ENCODE results near the gene ARRB1.

ARRB1 gene

GRCh38 chr11:75219869-75220268 lies 131.6 kb downstream of the ARRB1 start:
- TF ChIP-seq PATZ1 (tag by site-specific recombination; IDR thresholded peaks at IDR 0.05) (no peak), PRDM10 (tag by site-specific recombination; IDR thresholded peaks at IDR 0.05) (0 out of 2 replicates have a peak, but pooled peaks have one; percentile 9), ZNF350 (tag by site-specific recombination; IDR thresholded peaks at IDR 0.05) (no peak), ZBTB20 (tag by site-specific recombination; IDR thresholded peaks at IDR 0.05) (no peak), ZNF398 (tag by site-specific recombination; IDR thresholded peaks at IDR 0.05) (0 out of 2 replicates have a peak, but pooled peaks have one; percentile 16), ZNF23 (tag by site-specific recombination; IDR thresholded peaks at IDR 0.05; ENCODE audit: borderline replicate concordance) (no peak), ZNF426 (tag by site-specific recombination; IDR thresholded peaks at IDR 0.05) (no peak), ZNF404 (tag by site-specific recombination; IDR thresholded peaks at IDR 0.05) (no peak), ZNF791 (tag by site-specific recombination; IDR thresholded peaks at IDR 0.05) (no peak), OVOL3 (tag by site-specific recombination; IDR thresholded peaks at IDR 0.05) (no peak), ZSCAN16 (tag by site-specific recombination; IDR thresholded peaks at IDR 0.05) (no peak), ZNF514 (tag by site-specific recombination; IDR thresholded peaks at IDR 0.05) (no peak), GLIS1 (tag by site-specific recombination; IDR thresholded peaks at IDR 0.05) (no peak)
- no peak overlapping the region for H3K4me3 ChIP-seq (ENCODE audit: low read depth, low read length)
- no peaks in the 10 kb centered on the region for H3K9me3 ChIP-seq (ENCODE audit: control insufficient read depth, insufficient read depth, low read depth, low read length)
- ChIA-PET CTCF (interaction anchor here (0.8 kb wide), 1 partner anchor 25 kb away, joined by 3 read pairs; no protein-coding TSS in a partner anchor), POLR2A (no interaction called here)
- H3K27ac ChIP-seq (ENCODE audit: extremely low read depth, low read depth, low read length) = no peak overlapping the region
- H3K36me3 ChIP-seq (ENCODE audit: control insufficient read depth in 2 of 2, insufficient read depth in 1 of 2, low read length in 2 of 2) = no peaks in the 10 kb centered on the region
- no peaks in the 10 kb centered on the region for H3K4me1 ChIP-seq (ENCODE audit: control insufficient read depth, insufficient read depth, low read length)

- Histone ChIP-seq H3K27ac (ENCODE audit: extremely low read depth, low read depth, low read length) (no peak overlapping the region), H3K9me3 (ENCODE audit: control insufficient read depth, insufficient read depth, low read depth, low read length) (no peaks in the 10 kb centered on the region), H3K36me3 (ENCODE audit: control insufficient read depth in 2 of 2, insufficient read depth in 1 of 2, low read length in 2 of 2) (no peaks in the 10 kb centered on the region), H3K4me1 (ENCODE audit: control insufficient read depth, insufficient read depth, low read length) (no peaks in the 10 kb centered on the region), H3K4me3 (ENCODE audit: low read depth, low read length) (no peak overlapping the region)
- ChIA-PET CTCF (interaction anchor here (0.5 to 3.0 kb wide), 19 partner anchors 10 to 873 kb away, joined by 3 to 17 read pairs (median 4); no protein-coding TSS in a partner anchor), POLR2A (interaction anchor here (1.0 kb wide), 1 partner anchor 19 kb away, joined by 3 read pairs; no protein-coding TSS in a partner anchor)
- TF ChIP-seq RBAK (tag by site-specific recombination; IDR thresholded peaks at IDR 0.05) (no peak), ZNF701 (tag by site-specific recombination; IDR thresholded peaks at IDR 0.05) (no peak), ZNF654 (tag by site-specific recombination; IDR thresholded peaks at IDR 0.05; ENCODE audit: low read depth) (no peak), ZNF350 (tag by site-specific recombination; IDR thresholded peaks at IDR 0.05) (no peak), ZFP69B (tag by site-specific recombination; IDR thresholded peaks at IDR 0.05) (no peak), ZNF175 (tag by site-specific recombination; IDR thresholded peaks at IDR 0.05) (no peak), SCRT1 (tag by site-specific recombination; IDR thresholded peaks at IDR 0.05; ENCODE audit: borderline replicate concordance) (no peak), GFI1B (tag by site-specific recombination; IDR thresholded peaks at IDR 0.05) (no peak), ZNF518A (tag by site-specific recombination; conservative IDR thresholded peaks at IDR 0.05; ENCODE audit: low read depth) (no peak), ZSCAN4 (tag by site-specific recombination; IDR thresholded peaks at IDR 0.05) (no peak)
Observed at GRCh38 chr11:75214843-75215242, 136.6 kb downstream of the ARRB1 start.
